T-helper 1 cell treated with Interleukin-12 subunit alpha and Interleukin-12 subunit beta and Interleukin-4 antibody, amounts not matched to agents 30 ng/mL and 1 ng/mL, for 36 hours (primary cell): ENCODE measurements around the gene SNTB2. TPM values are rescaled to one million over a fixed set of nuclear protein-coding genes. Genes with fewer than 3 reads are reported as not detected.
"Not testable (repeated sequence)": the region's sequence is repeated elsewhere in the genome, so short reads cannot be mapped to it uniquely, and the experiment has no call there.

ENCODE experiments used
- intact Hi-C: fragments of 100-400 bp; cut with micrococcal nuclease; formaldehyde crosslinking; loops from one replicate; pipeline ENCODE4 v1.15.1; 2024
- total RNA-seq: library from RNA; stranded (reverse); gene quantifications from 2 replicates; pipeline ENCODE4 v1.2.3, GENCODE V29; 2022

The SNTB2 gene
- total RNA-seq, 1 donor from 2014 or later = 19.3 TPM

DNA sequence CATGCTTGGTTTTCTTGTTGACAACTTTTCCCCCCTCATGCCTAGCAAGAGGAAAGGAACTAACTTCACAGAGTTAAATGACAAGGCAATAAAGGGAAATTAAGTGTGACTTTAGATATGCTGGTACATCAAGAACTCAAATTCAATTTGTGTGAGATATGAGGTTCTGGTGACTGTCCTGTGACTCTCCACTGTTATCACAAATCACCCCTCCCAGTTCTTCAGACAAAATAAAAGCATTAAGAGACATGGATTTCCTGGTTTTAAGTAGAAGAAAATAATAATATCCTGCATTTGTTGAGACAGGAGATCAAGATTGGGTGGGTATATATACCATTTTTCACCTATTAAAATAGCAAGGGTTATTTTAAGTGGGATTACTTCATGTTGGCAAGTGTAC is 46.2 kb downstream of the SNTB2 start:
- intact Hi-C loops = no loop called here

DNA sequence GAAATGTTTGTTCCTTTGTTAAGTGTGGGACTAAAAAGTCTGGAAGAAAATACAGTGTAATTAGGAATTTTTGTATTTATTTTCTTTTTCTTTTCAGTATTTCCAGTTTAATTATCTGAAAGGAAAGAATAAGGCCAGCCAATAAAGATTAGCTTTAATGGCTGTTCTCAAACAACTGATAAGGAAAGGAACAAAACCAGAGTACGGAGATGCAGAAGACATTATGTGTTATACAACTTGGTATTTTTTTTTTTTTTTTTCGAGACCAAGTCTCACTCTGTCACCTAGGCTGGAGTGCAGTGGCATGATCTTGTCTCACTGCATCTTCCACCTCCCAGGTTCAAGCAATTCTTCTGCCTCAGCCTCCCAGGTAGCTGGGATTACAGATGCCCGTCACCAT is 47.5 kb downstream of the SNTB2 start:
- intact Hi-C loops = no loop called here

DNA sequence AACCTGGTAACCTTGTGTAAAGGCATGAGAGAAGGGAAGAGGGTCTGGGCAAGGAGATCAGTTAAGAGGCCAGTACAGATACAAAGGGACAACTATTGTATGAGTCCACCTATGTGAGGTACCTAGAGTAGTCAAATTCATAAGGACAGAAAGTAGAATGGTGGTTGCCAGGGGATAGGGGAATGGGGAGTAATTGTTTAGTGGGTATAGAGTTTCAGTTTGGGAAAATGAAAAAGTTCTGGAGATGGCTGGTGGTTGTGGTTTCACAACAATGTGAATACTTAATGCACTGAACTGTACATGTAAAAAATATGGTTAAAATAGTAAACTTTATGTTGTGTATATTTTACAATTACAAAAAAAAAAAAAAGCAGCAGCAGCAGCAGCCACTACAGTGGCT is 49.4 kb downstream of the SNTB2 start:
- intact Hi-C loops = no loop called here

DNA sequence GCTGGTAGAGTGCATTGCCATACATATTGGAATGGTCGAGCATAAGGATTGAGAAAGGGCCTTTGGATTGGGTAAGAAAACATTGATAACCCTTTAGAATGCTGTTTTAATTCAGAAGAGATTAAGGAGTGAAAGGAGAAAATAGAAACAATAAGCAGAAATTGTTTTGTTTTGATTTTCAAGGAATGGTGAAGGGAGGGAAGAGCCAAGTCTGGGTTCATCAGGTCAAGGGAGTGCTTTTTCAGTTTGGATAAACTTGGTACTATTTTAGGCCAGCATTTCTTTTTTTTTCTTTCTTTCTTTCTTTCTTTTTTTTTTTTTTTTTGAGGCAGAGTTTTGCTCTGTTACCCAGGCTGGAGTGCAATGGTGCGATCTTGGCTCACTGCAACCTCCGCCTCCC is 50.3 kb downstream of the SNTB2 start:
- intact Hi-C loops = no loop called here

DNA sequence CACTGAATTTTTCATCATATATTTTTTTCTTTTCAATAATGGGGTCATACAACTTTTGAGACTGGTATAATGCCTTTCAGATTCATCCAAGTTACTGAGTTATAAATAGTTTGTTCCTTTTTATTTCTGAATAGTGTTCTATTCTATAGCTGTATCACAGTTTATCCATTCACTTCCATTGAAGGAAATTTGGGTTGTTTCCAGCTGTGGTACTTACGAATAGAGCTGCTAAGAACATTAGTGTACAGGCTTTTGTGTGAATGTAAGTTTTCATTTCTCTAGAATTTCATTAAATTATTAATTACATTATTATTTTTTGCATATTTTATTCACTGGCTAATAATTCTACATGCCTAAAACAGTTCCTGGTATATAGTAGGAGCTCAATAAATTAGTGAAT is 52.9 kb downstream of the SNTB2 start:
- intact Hi-C loops = no loop called here

DNA sequence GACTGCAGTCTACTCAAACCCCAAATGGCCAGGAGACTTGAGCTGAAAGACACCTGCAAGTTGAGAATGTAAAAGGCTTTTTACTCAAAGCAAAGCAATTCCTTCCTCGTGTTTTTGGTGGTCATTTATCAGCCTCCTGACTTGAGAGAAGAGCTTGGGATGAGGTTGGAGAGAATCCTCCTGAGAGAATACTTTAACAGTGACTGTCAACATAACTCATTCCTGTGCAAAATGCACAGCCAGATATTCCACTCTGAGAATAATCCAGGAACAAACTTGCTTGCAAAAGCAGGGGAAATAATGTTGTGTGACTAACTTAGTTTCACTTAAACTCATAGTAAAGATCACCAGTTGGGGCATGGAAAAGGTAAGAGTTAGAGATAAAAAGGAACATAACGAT is 53.4 kb downstream of the SNTB2 start:
- intact Hi-C loops = no loop called here

DNA sequence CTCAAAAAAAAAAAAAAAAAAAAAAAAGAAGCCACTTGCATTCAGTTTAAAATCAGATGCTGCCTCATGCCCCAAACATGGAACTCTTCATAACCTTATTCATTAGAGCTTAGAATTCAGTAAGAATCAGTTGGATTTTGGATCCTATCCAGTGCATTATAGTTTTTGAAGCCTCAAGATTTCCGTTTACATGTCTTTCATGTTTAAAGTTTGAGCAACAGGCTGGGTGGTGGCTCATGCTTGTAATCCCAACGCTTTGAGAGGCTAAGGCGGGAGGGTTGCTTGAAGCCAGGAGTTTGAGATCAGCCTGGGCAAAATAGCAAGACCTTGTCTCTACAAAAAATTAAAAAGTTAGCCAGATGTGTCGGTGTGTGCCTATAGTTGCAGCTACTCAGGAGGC is 55.0 kb downstream of the SNTB2 start:
- intact Hi-C loops = no loop called here

DNA sequence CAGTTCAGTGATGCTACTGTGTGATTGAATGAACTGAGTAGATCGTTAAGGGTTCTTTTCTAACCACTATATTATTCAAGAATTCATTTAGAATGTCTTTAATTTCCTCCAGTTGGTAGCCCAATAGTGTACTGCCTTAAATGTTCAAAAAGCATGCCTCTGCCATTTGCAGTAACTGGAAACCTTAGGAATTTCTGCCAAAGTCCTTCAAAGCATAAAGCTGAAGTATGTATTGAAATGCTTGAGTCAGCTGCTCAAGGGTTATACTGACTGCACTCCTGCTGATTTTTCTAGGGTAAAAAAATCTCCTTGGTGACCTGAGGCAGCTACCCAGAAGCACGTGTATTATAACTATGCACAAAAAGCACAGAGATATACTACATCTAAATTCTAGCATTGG is 56.5 kb downstream of the SNTB2 start:
- intact Hi-C loops = no loop called here

DNA sequence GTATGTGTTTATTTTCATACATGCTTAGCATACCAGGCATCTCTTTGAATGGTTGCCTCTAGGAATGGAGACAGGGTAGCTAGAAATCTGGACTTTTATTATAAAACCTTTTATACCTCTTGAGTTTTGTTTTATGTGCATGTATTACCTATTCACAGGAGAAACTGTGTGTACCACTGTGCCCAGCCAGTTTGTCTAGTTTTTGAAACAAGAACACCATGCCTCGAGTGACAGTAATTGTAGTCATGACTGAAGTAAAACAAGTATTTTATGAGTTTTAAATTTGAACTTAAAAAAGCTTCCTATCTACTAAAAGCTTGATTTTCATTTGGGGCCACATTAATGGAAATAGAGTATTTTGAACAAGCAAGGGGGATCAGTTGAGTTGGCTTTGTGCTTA is 57.4 kb downstream of the SNTB2 start:
- intact Hi-C loops = no loop called here

DNA sequence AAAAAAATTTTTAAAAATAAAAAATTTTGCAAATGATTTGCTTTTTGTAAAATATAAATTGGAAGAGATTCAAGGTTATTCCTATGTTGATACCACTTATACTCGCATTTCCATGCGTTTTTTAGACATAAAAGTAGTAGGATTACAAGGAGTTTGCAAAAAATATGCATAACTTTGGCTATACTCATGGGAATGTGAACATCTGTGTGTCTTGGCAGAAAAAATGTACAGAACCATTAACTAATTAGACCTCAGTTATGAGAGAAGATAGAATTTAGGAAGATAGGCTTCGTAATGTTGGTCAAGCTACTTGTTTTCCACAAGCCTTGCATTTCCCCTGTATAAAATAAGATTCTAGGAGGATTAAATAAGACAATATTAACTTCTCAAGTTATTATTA is 63.1 kb downstream of the SNTB2 start:
- intact Hi-C loops = no loop called here

DNA sequence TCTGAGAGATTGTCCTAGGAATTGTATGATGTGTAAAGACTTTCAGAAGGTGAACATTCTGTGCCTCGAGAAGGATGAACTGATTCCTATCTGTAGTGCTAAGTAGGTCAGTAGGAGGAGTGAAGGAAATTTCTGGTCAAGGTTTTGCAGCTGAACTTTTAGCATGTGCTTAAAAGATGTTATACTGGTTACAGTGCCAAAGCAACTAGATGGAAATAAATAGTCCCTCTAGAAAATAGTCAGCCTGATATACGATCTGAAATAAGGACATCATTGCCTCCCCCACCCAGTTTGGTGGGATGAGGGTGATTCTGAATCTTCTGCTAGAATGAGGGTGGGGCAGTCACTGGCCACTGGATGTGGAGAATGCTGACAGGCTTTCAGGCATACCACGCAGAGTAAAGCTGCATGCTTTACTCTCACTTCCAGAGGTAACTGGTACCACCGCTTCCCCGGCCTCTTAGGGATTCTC is 66.9 kb downstream of the SNTB2 start:
- intact Hi-C loops = no loop called here

DNA sequence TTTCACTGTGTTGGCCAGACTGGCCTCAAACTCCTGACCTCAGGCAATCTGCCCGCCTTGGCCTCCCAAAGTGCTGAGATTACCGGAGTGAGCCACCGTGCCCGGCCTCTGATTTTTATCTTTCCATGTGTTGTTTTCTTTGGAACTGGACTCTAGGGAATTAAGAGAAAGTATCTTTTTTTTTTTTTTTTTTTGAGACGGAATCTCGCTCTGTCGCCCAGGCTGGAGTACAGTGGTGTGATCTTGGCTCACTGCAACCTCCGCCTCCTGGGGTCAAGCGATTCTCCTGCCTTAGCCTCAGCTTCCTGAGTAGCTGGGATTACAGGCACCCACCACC is 72.4 kb downstream of the SNTB2 start:
- intact Hi-C loops = not testable (repeated sequence)

DNA sequence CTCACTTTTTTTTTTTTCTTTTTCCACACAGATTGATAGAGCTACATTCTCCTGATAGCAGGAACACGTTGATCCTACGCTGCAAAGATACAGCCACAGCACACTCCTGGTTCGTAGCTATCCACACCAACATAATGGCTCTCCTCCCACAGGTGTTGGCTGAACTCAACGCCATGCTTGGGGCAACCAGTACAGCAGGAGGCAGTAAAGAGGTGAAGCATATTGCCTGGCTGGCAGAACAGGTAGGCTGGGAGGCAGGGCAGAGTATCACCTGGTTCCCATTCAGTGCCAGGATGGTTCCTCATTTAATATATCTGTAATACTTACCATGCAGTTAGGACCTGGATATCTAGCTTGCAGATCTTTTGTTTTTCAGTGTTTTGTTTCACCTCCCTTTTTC is 73.1 kb downstream of the SNTB2 start:
- intact Hi-C loops = no loop called here

DNA sequence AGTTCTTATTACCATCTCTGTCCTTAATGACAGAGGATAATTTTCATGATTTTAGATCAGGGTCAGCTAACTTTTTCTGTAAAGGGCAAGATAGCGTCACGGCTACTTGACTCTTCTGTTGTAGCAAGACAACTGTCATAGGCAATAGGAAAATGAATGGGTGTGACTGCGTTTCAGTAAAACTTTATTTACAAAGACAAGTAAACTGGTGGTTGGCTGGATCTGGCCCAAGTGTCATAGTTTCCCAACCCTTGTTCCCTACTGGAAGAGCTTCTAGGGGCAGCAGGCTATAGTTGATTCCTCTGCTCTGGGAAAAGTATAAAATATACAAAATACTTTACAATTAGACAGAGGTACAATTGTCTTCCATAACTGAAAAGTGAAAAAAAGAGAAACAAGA is 73.5 kb downstream of the SNTB2 start:
- intact Hi-C loops = no loop called here

DNA sequence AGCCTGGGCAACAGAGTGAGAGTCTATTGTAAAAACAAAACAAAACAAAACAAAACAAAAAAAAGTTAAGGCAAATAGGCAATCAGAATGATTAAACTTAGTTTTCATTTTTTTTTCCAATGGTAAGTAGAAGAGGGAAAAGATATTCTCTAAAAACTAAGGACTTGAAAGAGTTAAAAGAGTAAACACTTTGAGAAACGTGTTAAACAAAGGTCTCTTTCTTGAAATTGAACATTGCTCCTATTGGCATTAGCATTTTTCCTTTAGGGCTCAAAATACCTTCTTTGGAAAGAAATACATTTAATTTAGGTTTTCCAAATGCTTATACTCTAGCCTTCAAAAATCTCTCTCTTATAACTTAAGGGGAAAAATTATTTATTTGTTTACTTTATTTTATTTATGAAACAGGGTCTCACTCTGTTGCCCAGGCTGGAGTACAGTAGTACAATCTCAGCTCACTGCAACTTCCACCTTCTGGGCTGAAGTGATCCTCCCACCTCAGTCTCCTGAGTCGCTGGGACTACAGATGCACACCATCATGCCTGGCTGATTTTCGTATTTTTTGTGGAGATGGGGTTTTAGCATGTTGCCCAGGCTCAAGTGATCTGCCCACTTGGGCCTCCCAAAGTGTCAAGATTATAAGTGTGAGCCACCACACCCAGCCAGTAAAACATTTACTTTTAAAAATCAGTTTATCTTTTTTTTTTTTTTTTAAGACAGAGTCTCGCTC is 79.5 kb downstream of the SNTB2 start:
- intact Hi-C loops = no loop called here

DNA sequence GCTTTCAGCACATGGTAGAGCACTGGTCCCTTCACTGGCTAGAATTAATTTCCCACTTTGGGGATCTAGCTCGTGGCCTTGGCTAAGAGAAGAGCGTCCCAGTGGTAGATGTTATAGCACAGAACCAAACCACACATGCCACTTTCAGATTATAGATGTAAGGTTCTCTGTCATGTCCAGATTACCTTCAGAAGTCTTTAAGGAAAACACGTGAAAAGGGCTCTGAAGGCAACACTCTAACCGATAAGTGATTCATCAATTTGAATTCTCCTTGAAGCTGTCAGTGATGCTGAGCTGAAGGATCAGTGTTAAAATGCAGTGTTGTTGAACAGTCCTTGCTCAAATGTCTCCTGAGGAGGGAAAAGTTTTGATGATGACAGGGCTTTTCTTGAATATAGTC is 80.7 kb downstream of the SNTB2 start:
- intact Hi-C loops = no loop called here

DNA sequence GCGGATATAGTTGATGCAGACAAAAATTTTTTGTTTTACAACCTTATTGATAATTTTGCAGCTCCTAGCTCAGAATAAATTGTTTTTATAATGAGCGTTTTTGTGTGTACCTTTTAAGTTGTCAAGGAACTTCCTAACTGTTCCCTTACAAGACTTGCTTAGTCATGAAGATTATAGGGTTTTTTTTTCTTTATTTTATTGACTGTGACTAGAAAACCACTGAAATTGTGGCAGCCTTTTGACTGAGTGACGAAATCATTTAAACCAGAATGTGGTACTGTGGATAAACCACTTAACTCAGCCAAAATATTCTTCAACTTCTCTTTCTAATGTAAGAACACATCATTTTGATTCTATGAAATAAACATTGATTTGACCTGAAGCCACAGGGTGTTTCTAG is 83.4 kb downstream of the SNTB2 start:
- intact Hi-C loops = no loop called here

DNA sequence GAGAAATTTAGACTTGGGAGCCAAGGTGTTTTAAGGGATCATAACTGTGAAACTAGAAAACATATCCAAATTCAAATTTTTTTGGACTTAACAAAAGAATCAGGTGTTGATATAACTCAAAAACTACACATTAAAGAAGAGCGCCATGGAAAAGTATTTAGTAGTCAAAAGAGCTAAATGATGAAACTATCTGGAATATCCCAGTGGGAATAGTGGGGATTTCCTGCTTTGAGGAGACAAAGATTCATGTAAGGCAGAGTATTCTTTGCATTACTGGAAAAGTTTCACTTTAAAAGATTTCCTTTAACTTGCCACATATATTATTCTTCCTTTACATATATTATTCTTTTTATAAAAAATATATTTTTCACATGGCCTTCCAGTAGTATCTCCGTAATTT is 83.9 kb downstream of the SNTB2 start:
- intact Hi-C loops = no loop called here

DNA sequence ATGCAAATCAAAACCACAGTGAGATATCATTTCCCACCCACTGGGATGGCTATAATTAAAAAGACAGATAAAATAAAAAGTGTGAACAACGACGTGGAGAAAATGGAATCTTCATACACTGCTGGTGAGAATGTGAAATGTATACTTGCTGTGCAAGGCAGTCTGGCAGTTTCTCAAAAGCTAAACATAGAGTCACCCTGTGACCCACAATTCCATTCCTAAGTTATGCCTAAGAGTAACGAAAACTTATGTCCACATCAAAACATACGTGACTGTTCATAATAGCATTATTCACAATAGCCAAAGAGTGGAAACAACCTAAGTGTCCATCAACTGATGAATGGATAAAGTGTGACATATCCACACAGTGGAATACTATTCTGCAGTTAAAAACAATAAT is 86.0 kb downstream of the SNTB2 start:
- intact Hi-C loops = no loop called here

DNA sequence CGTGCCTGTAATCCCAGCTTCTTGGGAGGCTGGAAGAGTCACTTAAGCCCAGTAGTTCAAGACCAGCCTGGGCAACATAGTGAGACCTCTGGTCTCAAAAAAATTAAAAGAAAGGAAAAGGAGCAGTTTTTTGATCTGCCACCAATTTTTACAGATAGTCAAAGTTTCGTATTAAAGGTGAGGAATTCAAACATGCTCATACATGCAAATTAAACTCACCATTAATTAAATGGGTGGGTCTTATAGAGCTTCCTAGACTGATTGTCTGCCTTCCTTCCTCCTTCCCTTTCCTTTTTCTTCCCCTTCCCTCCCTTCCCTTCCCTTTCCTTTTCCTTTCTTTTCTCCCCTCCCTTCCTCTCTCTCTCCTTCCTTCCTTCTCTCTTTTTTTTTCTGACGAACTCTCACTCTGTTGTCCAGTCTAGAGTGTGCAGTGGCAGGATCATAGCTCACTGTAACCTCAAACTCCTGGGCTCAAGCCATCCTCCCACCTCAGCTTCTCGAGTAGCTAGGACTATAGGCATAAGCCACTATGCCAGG is 87.8 kb downstream of the SNTB2 start:
- intact Hi-C loops = no loop called here

DNA sequence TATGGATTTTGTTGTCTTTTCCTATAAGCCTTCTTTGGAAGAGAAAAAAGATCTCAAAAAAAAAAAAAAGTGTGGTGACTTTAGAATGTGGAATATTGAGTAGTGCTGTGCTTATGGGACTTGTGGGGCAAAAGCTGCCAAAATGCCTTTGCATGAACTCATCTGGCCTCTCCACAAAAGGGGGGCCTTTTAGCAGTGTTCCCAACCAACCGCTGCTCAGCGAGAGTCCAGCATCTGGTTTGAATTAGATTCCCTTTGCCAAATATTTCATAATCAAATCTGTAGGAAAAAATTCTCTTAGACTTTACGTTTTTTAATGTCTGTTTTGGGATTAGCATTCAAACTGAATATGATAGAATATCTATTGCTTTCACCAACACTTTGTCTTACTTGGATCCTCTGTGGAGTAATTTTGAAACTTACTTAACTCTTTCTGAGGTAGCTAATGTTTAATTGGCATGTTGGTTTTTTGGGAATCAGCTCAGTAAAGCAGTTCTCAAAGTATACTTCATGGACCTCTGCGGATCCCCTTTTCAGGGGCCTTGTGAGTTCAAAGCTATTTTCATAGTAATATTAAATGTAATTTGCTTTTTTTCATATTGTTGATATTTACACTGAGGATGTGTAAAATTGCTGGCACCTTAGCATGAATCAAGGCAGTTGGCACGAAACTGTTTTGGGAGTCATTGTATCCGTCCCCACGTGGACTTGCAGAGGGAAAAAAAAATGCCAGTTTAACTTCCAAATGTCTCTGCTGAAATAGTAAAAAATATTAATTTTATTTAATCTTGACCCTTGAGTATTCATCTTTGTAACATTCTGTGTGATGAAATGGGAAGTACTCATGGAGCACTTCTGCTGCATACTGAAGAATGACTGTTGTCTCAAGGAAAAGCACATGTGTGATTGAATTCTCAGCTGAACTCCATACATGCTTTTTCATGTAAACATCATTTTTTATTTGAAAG is 89.5 kb downstream of the SNTB2 start:
- intact Hi-C loops = no loop called here

DNA sequence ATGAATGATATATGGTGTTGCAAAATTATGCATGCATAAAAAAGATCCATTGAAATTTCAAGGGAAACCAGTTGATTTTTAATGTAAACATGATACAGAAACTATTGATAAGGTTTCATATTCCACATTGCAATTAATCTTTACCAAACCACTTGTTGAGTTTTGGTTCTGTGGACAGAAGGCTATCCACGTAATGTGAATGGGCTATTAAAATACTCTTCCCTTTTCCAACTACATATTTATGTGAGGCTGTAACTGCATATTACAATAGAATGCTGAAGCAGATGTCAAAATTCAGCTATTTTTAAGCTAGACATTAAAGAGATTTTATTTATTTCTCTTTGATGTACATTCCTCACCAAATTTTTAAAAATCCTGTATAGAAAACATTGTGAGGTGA is 90.4 kb downstream of the SNTB2 start:
- intact Hi-C loops = no loop called here
